ENCODE results near the gene HDAC4. TPM values are rescaled to one million over a fixed set of nuclear protein-coding genes. Genes with fewer than 3 reads are reported as not detected.

Gene HDAC4
- total RNA-seq, 1 experiment from 2014 or later = 44.4 TPM

DNA sequence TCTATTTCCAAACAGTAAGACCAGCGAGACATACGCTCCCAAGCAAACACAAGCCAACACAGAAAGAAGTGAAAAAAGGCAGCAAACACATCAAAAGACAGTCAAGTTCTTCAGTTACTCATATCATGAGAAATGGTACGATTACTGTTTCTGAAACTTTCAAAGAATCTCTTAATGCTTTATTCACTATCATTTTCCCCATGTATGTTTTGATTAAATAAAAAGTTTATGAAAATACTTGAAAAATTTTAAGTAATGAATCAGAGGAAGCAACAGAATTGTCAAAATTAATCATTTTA lies 114.9 kb downstream of the HDAC4 start (continued):
- TF ChIP-seq, protein P1, sequence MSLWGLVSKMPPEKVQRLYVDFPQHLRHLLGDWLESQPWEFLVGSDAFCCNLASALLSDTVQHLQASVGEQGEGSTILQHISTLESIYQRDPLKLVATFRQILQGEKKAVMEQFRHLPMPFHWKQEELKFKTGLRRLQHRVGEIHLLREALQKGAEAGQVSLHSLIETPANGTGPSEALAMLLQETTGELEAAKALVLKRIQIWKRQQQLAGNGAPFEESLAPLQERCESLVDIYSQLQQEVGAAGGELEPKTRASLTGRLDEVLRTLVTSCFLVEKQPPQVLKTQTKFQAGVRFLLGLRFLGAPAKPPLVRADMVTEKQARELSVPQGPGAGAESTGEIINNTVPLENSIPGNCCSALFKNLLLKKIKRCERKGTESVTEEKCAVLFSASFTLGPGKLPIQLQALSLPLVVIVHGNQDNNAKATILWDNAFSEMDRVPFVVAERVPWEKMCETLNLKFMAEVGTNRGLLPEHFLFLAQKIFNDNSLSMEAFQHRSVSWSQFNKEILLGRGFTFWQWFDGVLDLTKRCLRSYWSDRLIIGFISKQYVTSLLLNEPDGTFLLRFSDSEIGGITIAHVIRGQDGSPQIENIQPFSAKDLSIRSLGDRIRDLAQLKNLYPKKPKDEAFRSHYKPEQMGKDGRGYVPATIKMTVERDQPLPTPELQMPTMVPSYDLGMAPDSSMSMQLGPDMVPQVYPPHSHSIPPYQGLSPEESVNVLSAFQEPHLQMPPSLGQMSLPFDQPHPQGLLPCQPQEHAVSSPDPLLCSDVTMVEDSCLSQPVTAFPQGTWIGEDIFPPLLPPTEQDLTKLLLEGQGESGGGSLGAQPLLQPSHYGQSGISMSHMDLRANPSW (CRISPR knock-in tag; conservative IDR thresholded peaks at IDR 0.05; ENCODE audit: low read depth) = no peak
- TF ChIP-seq FOXP4 (CRISPR knock-in tag; IDR thresholded peaks at IDR 0.05) (no peak), TEAD1 (CRISPR knock-in tag; IDR thresholded peaks at IDR 0.05) (no peak)

GRCh38 chr2:239285071-239285931 lies 115.5 kb downstream of the HDAC4 start:
- no peak for ATAC-seq
- CTCF ChIA-PET = interaction anchor here (1.3 to 2.8 kb wide), 2 partner anchors 9 to 84 kb away, joined by 3 to 21 read pairs; no protein-coding TSS in a partner anchor
- H3K27ac Mint-ChIP-seq = peak overlapping the region; percentile 29; the same call in 1 of the 2 replicates

More at GRCh38 chr2:239285071-239285931, 115.5 kb downstream of the HDAC4 start:
- peaks cover 47% of the 10 kb centered on the region for H3K4me1 Mint-ChIP-seq
- no peak overlapping the region for H3K4me3 Mint-ChIP-seq
- no peaks in the 10 kb centered on the region for H3K27me3 Mint-ChIP-seq (ENCODE audit: low read depth)
- DNase-seq (ENCODE audit: low spot score) = peak; percentile 9
- H3K9me3 Mint-ChIP-seq = no peaks in the 10 kb centered on the region
- no peaks in the 10 kb centered on the region for H3K36me3 Mint-ChIP-seq
- TF ChIP-seq ZNF317 (CRISPR knock-in tag; IDR thresholded peaks at IDR 0.05; ENCODE audit: borderline replicate concordance, low read depth) (no peak), ESRRA (CRISPR knock-in tag; IDR thresholded peaks at IDR 0.05; ENCODE audit: borderline replicate concordance) (no peak), GRHL2 (CRISPR knock-in tag; IDR thresholded peaks at IDR 0.05; ENCODE audit: insufficient replicate concordance, severe bottlenecking) (no peak), ELF4 (CRISPR knock-in tag; IDR thresholded peaks at IDR 0.05; ENCODE audit: low read depth) (no peak), SMAD3 (CRISPR knock-in tag; IDR thresholded peaks at IDR 0.05; ENCODE audit: borderline replicate concordance) (no peak)
- TF ChIP-seq, protein P2, sequence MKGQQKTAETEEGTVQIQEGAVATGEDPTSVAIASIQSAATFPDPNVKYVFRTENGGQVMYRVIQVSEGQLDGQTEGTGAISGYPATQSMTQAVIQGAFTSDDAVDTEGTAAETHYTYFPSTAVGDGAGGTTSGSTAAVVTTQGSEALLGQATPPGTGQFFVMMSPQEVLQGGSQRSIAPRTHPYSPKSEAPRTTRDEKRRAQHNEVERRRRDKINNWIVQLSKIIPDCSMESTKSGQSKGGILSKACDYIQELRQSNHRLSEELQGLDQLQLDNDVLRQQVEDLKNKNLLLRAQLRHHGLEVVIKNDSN (CRISPR knock-in tag; IDR thresholded peaks at IDR 0.05) = no peak
- TF ChIP-seq, protein P3, sequence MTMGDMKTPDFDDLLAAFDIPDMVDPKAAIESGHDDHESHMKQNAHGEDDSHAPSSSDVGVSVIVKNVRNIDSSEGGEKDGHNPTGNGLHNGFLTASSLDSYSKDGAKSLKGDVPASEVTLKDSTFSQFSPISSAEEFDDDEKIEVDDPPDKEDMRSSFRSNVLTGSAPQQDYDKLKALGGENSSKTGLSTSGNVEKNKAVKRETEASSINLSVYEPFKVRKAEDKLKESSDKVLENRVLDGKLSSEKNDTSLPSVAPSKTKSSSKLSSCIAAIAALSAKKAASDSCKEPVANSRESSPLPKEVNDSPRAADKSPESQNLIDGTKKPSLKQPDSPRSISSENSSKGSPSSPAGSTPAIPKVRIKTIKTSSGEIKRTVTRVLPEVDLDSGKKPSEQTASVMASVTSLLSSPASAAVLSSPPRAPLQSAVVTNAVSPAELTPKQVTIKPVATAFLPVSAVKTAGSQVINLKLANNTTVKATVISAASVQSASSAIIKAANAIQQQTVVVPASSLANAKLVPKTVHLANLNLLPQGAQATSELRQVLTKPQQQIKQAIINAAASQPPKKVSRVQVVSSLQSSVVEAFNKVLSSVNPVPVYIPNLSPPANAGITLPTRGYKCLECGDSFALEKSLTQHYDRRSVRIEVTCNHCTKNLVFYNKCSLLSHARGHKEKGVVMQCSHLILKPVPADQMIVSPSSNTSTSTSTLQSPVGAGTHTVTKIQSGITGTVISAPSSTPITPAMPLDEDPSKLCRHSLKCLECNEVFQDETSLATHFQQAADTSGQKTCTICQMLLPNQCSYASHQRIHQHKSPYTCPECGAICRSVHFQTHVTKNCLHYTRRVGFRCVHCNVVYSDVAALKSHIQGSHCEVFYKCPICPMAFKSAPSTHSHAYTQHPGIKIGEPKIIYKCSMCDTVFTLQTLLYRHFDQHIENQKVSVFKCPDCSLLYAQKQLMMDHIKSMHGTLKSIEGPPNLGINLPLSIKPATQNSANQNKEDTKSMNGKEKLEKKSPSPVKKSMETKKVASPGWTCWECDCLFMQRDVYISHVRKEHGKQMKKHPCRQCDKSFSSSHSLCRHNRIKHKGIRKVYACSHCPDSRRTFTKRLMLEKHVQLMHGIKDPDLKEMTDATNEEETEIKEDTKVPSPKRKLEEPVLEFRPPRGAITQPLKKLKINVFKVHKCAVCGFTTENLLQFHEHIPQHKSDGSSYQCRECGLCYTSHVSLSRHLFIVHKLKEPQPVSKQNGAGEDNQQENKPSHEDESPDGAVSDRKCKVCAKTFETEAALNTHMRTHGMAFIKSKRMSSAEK (CRISPR knock-in tag; IDR thresholded peaks at IDR 0.05; ENCODE audit: borderline replicate concordance) = no peak
- TF ChIP-seq, protein P4, sequence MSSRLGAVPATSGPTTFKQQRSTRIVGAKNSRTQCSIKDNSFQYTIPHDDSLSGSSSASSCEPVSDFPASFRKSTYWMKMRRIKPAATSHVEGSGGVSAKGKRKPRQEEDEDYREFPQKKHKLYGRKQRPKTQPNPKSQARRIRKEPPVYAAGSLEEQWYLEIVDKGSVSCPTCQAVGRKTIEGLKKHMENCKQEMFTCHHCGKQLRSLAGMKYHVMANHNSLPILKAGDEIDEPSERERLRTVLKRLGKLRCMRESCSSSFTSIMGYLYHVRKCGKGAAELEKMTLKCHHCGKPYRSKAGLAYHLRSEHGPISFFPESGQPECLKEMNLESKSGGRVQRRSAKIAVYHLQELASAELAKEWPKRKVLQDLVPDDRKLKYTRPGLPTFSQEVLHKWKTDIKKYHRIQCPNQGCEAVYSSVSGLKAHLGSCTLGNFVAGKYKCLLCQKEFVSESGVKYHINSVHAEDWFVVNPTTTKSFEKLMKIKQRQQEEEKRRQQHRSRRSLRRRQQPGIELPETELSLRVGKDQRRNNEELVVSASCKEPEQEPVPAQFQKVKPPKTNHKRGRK (CRISPR knock-in tag; IDR thresholded peaks at IDR 0.05; ENCODE audit: borderline replicate concordance) = no peak
- POLR2A ChIA-PET = no interaction called here

All from WTC11 (cell line).